ENCODE results near the gene CYB5R3.

The CYB5R3 gene

DNA sequence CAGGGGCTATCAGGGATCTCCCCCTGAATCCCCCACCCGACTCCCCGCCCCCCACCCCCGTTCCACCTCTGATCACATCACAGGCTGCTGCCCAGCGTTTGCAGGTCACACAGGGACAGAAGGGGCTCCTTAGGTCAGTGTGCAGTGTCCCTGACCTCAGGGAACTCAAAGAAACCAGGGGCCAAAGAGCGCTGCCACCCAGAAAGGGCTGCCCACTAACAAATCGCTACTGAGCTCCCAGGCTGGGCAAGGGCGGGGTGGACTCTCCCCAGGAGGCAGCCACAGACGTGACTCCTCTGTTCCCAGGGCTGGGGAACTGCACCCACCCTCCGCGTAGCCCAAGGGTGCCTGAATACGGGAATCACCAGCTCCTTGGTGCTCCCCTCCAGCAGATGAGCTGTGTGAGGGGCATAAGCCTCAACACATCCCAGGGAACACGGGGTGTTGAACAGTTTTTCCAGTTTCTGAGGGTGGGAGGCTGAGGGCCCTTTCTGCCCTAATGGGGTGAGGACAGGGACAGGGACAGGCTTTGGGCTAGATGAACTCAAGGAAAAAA, 24.6 kb downstream of the CYB5R3 start:
- TF ChIP-seq, protein P1, sequence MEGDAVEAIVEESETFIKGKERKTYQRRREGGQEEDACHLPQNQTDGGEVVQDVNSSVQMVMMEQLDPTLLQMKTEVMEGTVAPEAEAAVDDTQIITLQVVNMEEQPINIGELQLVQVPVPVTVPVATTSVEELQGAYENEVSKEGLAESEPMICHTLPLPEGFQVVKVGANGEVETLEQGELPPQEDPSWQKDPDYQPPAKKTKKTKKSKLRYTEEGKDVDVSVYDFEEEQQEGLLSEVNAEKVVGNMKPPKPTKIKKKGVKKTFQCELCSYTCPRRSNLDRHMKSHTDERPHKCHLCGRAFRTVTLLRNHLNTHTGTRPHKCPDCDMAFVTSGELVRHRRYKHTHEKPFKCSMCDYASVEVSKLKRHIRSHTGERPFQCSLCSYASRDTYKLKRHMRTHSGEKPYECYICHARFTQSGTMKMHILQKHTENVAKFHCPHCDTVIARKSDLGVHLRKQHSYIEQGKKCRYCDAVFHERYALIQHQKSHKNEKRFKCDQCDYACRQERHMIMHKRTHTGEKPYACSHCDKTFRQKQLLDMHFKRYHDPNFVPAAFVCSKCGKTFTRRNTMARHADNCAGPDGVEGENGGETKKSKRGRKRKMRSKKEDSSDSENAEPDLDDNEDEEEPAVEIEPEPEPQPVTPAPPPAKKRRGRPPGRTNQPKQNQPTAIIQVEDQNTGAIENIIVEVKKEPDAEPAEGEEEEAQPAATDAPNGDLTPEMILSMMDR (conservative IDR thresholded peaks at IDR 0.05; ENCODE audit: low read depth, low read length), result no peak

DNA sequence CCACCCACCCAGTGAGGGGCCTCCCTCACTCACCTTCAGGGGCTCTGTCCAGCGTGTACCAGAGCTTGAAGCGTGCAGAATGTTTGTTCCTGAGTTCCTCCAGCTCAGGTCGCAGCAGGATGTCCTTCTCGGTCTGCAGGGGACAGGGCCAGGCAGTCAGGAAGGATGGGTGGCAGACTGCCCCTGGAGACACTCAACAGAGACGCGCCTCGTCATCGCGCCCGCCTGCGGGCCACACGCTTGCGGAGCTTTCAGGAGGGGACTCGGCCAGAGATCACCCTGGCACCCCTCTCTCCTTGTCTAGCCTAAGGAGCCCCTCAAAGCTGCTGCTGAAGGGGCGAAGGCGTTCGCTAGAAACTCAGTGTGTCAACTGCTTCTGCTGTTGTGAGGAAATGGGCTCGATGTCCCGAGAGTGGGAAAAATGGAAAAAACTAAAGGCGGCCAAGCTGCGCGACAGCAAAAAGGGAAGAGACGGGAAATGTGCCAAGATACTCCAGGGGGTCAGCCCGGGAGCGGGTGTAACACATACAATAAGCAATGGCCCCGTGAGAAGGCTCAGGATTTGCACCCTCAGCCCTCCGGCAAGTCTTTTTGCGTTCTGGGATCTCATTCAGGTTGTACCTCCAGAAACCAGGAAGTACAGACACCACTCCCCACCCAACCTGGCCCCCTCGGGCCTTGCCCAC, 25.3 kb downstream of the CYB5R3 start:
- Histone ChIP-seq H3K27ac (peak overlapping the region; percentile 20; the same call in 1 of the 2 replicates), H3K27me3 (ENCODE audit: insufficient read depth, low read depth) (no peaks in the 10 kb centered on the region), H3K4me3 (IDR thresholded peaks at IDR 0.05; ENCODE audit: insufficient read depth, low read depth, low read length) (no peak overlapping the region), H3K4me2 (peak overlapping the region; percentile 14; the same call in 1 of the 2 replicates), H3K9ac (no peak overlapping the region), H2AFZ (ENCODE audit: low read depth) (no peak overlapping the region), H3K36me3 (ENCODE audit: insufficient read depth) (no peaks in the 10 kb centered on the region), H3K4me1 (ENCODE audit: low read depth, poor library complexity, severe bottlenecking) (peaks cover 18% of the 10 kb centered on the region), H3K79me2 (ENCODE audit: insufficient read depth, low read depth) (no peaks in the 10 kb centered on the region), H4K20me1 (ENCODE audit: insufficient read depth) (no peaks in the 10 kb centered on the region)
- TF ChIP-seq, protein P1 (conservative IDR thresholded peaks at IDR 0.05; ENCODE audit: low read depth, low read length), result no peak

More for the DNA sequence above, 24.6 kb downstream of the CYB5R3 start:
- Histone ChIP-seq H2AFZ (ENCODE audit: low read depth) (no peak overlapping the region), H3K79me2 (ENCODE audit: insufficient read depth, low read depth) (no peaks in the 10 kb centered on the region), H3K36me3 (ENCODE audit: insufficient read depth) (no peaks in the 10 kb centered on the region), H4K20me1 (ENCODE audit: insufficient read depth) (no peaks in the 10 kb centered on the region), H3K4me3 (IDR thresholded peaks at IDR 0.05; ENCODE audit: insufficient read depth, low read depth, low read length) (no peak overlapping the region), H3K4me2 (no peak overlapping the region), H3K27ac (no peak overlapping the region), H3K4me1 (ENCODE audit: low read depth, poor library complexity, severe bottlenecking) (peaks cover 18% of the 10 kb centered on the region), H3K27me3 (ENCODE audit: insufficient read depth, low read depth) (no peaks in the 10 kb centered on the region), H3K9ac (no peak overlapping the region)

DNA sequence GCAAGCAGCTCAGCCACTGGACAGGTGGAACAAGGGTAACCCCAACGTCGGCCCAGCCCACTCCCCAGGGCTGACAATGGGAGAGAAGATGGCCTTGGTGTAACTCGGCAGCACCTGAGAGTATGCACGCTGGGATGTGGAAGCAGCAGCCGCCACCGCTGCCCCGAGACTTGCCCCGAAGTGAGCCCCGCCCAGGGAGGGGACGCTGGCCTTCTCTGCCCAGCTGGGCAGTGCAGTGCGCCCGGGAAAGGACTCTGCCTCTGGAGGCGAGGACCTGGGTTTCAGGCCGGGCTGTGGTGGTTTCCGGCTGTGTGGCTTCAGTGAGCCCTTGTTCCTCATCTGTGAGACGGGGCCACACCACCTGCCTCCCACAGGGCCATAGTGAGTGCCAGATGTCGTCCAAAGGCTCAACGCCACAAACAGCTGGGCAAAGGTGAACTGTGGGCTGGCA, 25.9 kb downstream of the CYB5R3 start:
- H3K27me3 ChIP-seq (ENCODE audit: insufficient read depth, low read depth), result no peaks in the 10 kb centered on the region
- H3K79me2 ChIP-seq (ENCODE audit: insufficient read depth, low read depth), result no peaks in the 10 kb centered on the region
- H3K27ac ChIP-seq, result peak overlapping the region; percentile 20; the same call in 1 of the 2 replicates
- H3K4me1 ChIP-seq (ENCODE audit: low read depth, poor library complexity, severe bottlenecking), result peaks cover 18% of the 10 kb centered on the region
- H3K36me3 ChIP-seq (ENCODE audit: insufficient read depth), result no peaks in the 10 kb centered on the region
- H2AFZ ChIP-seq (ENCODE audit: low read depth), result no peak overlapping the region
- no peak overlapping the region for H3K4me3 ChIP-seq (IDR thresholded peaks at IDR 0.05; ENCODE audit: insufficient read depth, low read depth, low read length)
- TF ChIP-seq, protein P1 (conservative IDR thresholded peaks at IDR 0.05; ENCODE audit: low read depth, low read length), result no peak
- H4K20me1 ChIP-seq (ENCODE audit: insufficient read depth), result no peaks in the 10 kb centered on the region
- no peak overlapping the region for H3K9ac ChIP-seq
- peak overlapping the region; percentile 14; the same call in 1 of the 2 replicates for H3K4me2 ChIP-seq

DNA sequence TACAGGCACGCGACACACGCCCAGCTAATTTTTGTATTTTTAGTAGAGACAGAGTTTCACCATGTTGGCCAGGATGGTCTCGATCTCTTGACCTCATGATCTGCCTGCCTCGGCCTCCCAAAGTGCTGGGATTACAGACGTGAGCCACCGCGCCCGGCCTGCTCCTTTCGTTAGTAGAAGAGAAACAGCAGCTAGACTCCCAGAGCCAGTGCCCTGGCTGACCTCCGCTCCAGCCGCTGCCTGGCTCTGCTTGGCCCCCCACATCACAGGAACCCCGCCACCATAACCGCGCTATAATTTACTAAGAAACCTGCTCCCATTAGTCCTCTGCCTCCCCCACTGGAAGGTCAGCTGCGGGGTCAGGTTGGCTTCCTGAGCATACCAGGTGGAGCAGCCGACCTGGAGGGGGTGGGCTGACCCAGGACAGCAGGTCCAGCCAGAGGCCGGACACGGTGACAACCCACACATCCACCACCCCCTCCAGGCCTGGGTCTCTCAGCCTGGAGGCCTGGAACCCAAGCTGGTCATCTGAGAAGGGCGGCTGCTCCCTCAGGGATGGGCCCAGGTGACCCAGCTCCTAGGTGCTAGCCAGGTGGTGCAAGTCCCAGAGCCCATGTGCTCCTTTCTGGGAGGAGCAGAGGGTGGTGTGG, 27.0 kb downstream of the CYB5R3 start:
- TF ChIP-seq, protein P1 (conservative IDR thresholded peaks at IDR 0.05; ENCODE audit: low read depth, low read length), result no peak
- Histone ChIP-seq H3K36me3 (ENCODE audit: insufficient read depth) (no peaks in the 10 kb centered on the region), H4K20me1 (ENCODE audit: insufficient read depth) (no peaks in the 10 kb centered on the region)

More for the DNA sequence above, 27.0 kb downstream of the CYB5R3 start:
- Histone ChIP-seq H3K9ac (no peak overlapping the region), H3K4me1 (ENCODE audit: low read depth, poor library complexity, severe bottlenecking) (peaks cover 18% of the 10 kb centered on the region), H3K27me3 (ENCODE audit: insufficient read depth, low read depth) (no peaks in the 10 kb centered on the region), H3K4me3 (IDR thresholded peaks at IDR 0.05; ENCODE audit: insufficient read depth, low read depth, low read length) (no peak overlapping the region), H3K27ac (no peak overlapping the region), H2AFZ (ENCODE audit: low read depth) (no peak overlapping the region), H3K4me2 (no peak overlapping the region), H3K79me2 (ENCODE audit: insufficient read depth, low read depth) (no peaks in the 10 kb centered on the region)
